OCI-LY3 (cell line): ENCODE results near the gene PSME4.

Source experiments
- H2AFZ ChIP-seq: fragments of 200-600, 300-600 bp; shearing (Covaris generic); 2 replicates; pipeline ENCODE4 v1.6.0; 2014; ENCODE audit warnings: antibody characterized with exemption, low read depth, low read length
- H3K27ac ChIP-seq: fragments of 200-600, 300-600 bp; sonication (generic); 2 replicates; pipeline ENCODE4 v1.5.1; 2014; ENCODE audit warnings: mild to moderate bottlenecking, low read length, moderate library complexity, mixed read lengths
- H3K27me3 ChIP-seq: fragments of 200-600, 300-600 bp; sonication (generic); 2 replicates; pipeline ENCODE4 v1.6.1; 2014; ENCODE audit warnings: low read depth, low read length, mixed read lengths
- H3K36me3 ChIP-seq: fragments of 200-600, 300-600 bp; sonication (generic); replicated peaks from 2 replicates; pipeline ENCODE3; 2014; ENCODE audit warnings: low read depth, low read length, mixed read lengths
- H3K4me1 ChIP-seq: fragments of 300-600, 200-600 bp; sonication (generic); 2 replicates; pipeline ENCODE4 v1.6.1; 2014; ENCODE audit warnings: low read length, mixed read lengths
- H3K4me2 ChIP-seq: fragments of 200-600, 300-600 bp; sonication (generic); 2 replicates; pipeline ENCODE4 v1.6.1; 2014; ENCODE audit warnings: low read length, mixed read lengths
- H3K4me3 ChIP-seq: fragments of 300-600, 200-600 bp; sonication (generic); 2 replicates; pipeline ENCODE4 v1.5.1; 2014; ENCODE audit warnings: antibody characterized with exemption, mild to moderate bottlenecking, low read length, moderate library complexity
- H3K79me2 ChIP-seq: fragments of 300-600, 200-600 bp; shearing (Covaris generic); 2 replicates; pipeline ENCODE4 v1.6.1; 2014; ENCODE audit warnings: mild to moderate bottlenecking, low read length, mixed read lengths
- H3K9ac ChIP-seq: fragments of 300-600, 200-600 bp; shearing (Covaris generic); 2 replicates; pipeline ENCODE4 v1.6.0; 2014; ENCODE audit warnings: mild to moderate bottlenecking, low read length, moderate library complexity
- H3K9me3 ChIP-seq: fragments of 200-600, 300-600 bp; shearing (Covaris generic); 2 replicates; pipeline ENCODE4 v1.6.1; 2014; ENCODE audit warnings: low read length, mixed read lengths; ENCODE audit not compliant: insufficient read depth
- H4K20me1 ChIP-seq: fragments of 200-600, 300-600 bp; sonication (generic); 2 replicates; pipeline ENCODE4 v1.6.1; 2016; ENCODE audit warnings: low read length, mixed read lengths; ENCODE audit not compliant: insufficient read depth
- CTCF ChIP-seq: fragments of 200-600, 300-600 bp; sonication (generic); IDR thresholded peaks from 2 replicates; pipeline ENCODE4 v1.5.1; 2014; ENCODE audit warnings: antibody characterized with exemption, low read length, low read depth
- EZH2phosphoT487 ChIP-seq: fragments of 200-600 bp; shearing (Covaris generic); IDR thresholded peaks from 2 replicates; pipeline ENCODE4 v1.6.1; 2018; ENCODE audit warnings: antibody characterized with exemption, mixed run types, low read depth

Gene PSME4

GRCh38 chr2:54012538-54013141 is 41.8 kb upstream of the PSME4 start:
- no peaks in the 10 kb centered on the region for H4K20me1 ChIP-seq
- no peak overlapping the region for H3K4me2 ChIP-seq
- no peaks in the 10 kb centered on the region for H3K79me2 ChIP-seq
- H3K27me3 ChIP-seq, result no peaks in the 10 kb centered on the region
- TF ChIP-seq CTCF (no peak), EZH2phosphoT487 (no peak)
- no peaks in the 10 kb centered on the region for H3K9me3 ChIP-seq
- H3K27ac ChIP-seq, result no peak overlapping the region
- H3K9ac ChIP-seq, result no peak overlapping the region
- H3K4me1 ChIP-seq, result peaks cover 9% of the 10 kb centered on the region
- no peak overlapping the region for H3K4me3 ChIP-seq
- no peak overlapping the region for H2AFZ ChIP-seq
- no peaks in the 10 kb centered on the region for H3K36me3 ChIP-seq

GRCh38 chr2:54009549-54009948 is 38.8 kb upstream of the PSME4 start:
- H3K4me3 ChIP-seq, result no peak overlapping the region
- no peak for TF ChIP-seq EZH2phosphoT487
- no peak for TF ChIP-seq CTCF
- no peaks in the 10 kb centered on the region for H3K27me3 ChIP-seq
- H3K4me2 ChIP-seq, result no peak overlapping the region
- peaks cover 9% of the 10 kb centered on the region for H3K4me1 ChIP-seq
- H3K9me3 ChIP-seq, result no peaks in the 10 kb centered on the region
- H3K36me3 ChIP-seq, result no peaks in the 10 kb centered on the region
- no peaks in the 10 kb centered on the region for H3K79me2 ChIP-seq
- no peak overlapping the region for H3K27ac ChIP-seq
- no peaks in the 10 kb centered on the region for H4K20me1 ChIP-seq
- H2AFZ ChIP-seq, result no peak overlapping the region
- no peak overlapping the region for H3K9ac ChIP-seq

- H4K20me1 ChIP-seq, result no peaks in the 10 kb centered on the region
- no peak for TF ChIP-seq CTCF
- no peak for TF ChIP-seq EZH2phosphoT487
- no peak overlapping the region for H2AFZ ChIP-seq
- no peak overlapping the region for H3K9ac ChIP-seq
- H3K79me2 ChIP-seq, result no peaks in the 10 kb centered on the region
- H3K4me1 ChIP-seq, result no peaks in the 10 kb centered on the region
- no peak overlapping the region for H3K27ac ChIP-seq
- no peak overlapping the region for H3K4me3 ChIP-seq
- no peaks in the 10 kb centered on the region for H3K36me3 ChIP-seq
- H3K4me2 ChIP-seq, result no peak overlapping the region
- no peaks in the 10 kb centered on the region for H3K27me3 ChIP-seq
- no peaks in the 10 kb centered on the region for H3K9me3 ChIP-seq
These were observed 37.6 kb upstream of the PSME4 start for GRCh38 chr2:54008439-54008838.

- Histone ChIP-seq H3K4me1 (no peaks in the 10 kb centered on the region), H3K27ac (no peak overlapping the region), H3K4me3 (no peak overlapping the region), H3K9ac (no peak overlapping the region), H3K79me2 (no peaks in the 10 kb centered on the region), H3K36me3 (no peaks in the 10 kb centered on the region), H2AFZ (no peak overlapping the region), H3K4me2 (no peak overlapping the region), H3K27me3 (no peaks in the 10 kb centered on the region), H4K20me1 (no peaks in the 10 kb centered on the region), H3K9me3 (no peaks in the 10 kb centered on the region)
- TF ChIP-seq EZH2phosphoT487 (no peak), CTCF (no peak)
These were observed 29.7 kb upstream of the PSME4 start for GRCh38 chr2:54000524-54000923.
